HepG2 (cell line): ENCODE data around the gene UBE2D4. TPM values are rescaled to one million over a fixed set of nuclear protein-coding genes. Genes with fewer than 3 reads are reported as not detected.

ENCODE experiments used
- ATM ChIP-seq: fragments of 450-650 bp; IDR thresholded peaks from 2 replicates; pipeline ENCODE4 v1.7.1; 2017; ENCODE audit warnings: mild to moderate bottlenecking, borderline replicate concordance
- BRCA1 ChIP-seq: sonication (generic); formaldehyde crosslinking; IDR thresholded peaks from 2 replicates; pipeline ENCODE4 v1.4.0; 2020; ENCODE audit warnings: missing genetic modification reagents
- CREB1 ChIP-seq, 2 experiments: fragments of 450-650 bp in 1 of 2; IDR thresholded peaks; 2 replicates each; pipeline ENCODE4 v1.6.1; 2016 to 2017; ENCODE audit warnings: control low read depth in 1 of 2, mild to moderate bottlenecking in 1 of 2, missing compliant biosample characterization in 1 of 2, missing genetic modification characterization in 1 of 2
- GFI1 ChIP-seq: sonication (generic); formaldehyde crosslinking; IDR thresholded peaks from 2 replicates; pipeline ENCODE4 v1.5.0; 2020; ENCODE audit warnings: missing genetic modification reagents, mild to moderate bottlenecking, borderline replicate concordance
- PHF5A ChIP-seq: IDR thresholded peaks from one replicate; pipeline ENCODE4 v1.6.1; 2018; ENCODE audit warnings: low read depth, missing genetic modification reagents; ENCODE audit not compliant: unreplicated experiment
- POLR2AphosphoS2 ChIP-seq: IDR thresholded peaks from 2 replicates; pipeline ENCODE4 v1.6.1; 2011; ENCODE audit warnings: low read depth, low read length, improper control_type of control experiment
- RARG ChIP-seq: sonication (generic); formaldehyde crosslinking; IDR thresholded peaks from 2 replicates; pipeline ENCODE4 v1.4.0; 2020; ENCODE audit warnings: low read depth, mild to moderate bottlenecking, missing genetic modification reagents
- SIX1 ChIP-seq: sonication (generic); formaldehyde crosslinking; IDR thresholded peaks from 2 replicates; pipeline ENCODE4 v1.4.0; 2020; ENCODE audit warnings: missing genetic modification reagents, borderline replicate concordance
- U2AF1 ChIP-seq: fragments of 200-400 bp; formaldehyde crosslinking; optimal IDR thresholded peaks from 2 replicates; pipeline ENCODE3; 2017; ENCODE audit warnings: mild to moderate bottlenecking, low read depth, low read length
- ZNF317 ChIP-seq: sonication (generic); formaldehyde crosslinking; IDR thresholded peaks from 2 replicates; pipeline ENCODE4 v1.5.0; 2020; ENCODE audit warnings: mild to moderate bottlenecking, missing genetic modification reagents
- ZNF354B ChIP-seq: sonication (generic); formaldehyde crosslinking; IDR thresholded peaks from 2 replicates; pipeline ENCODE4 v1.8.0; 2022; ENCODE audit warnings: mild to moderate bottlenecking, missing genetic modification reagents
- ZNF383 ChIP-seq: sonication (generic); formaldehyde crosslinking; IDR thresholded peaks from 2 replicates; pipeline ENCODE4 v1.4.0; 2020; ENCODE audit warnings: missing genetic modification reagents, mild to moderate bottlenecking, borderline replicate concordance
- ZNF484 ChIP-seq: sonication (generic); formaldehyde crosslinking; IDR thresholded peaks from 2 replicates; pipeline ENCODE4 v1.5.1; 2020; ENCODE audit warnings: mild to moderate bottlenecking, low read depth, missing genetic modification reagents, borderline replicate concordance
- ZNF724P ChIP-seq: sonication (generic); formaldehyde crosslinking; IDR thresholded peaks from 2 replicates; pipeline ENCODE4 v1.8.0; 2022; ENCODE audit warnings: missing genetic modification reagents, borderline replicate concordance
- ZNF746 ChIP-seq: sonication (generic); formaldehyde crosslinking; IDR thresholded peaks from 2 replicates; pipeline ENCODE4 v1.8.0; 2022; ENCODE audit warnings: mild to moderate bottlenecking, missing genetic modification reagents
- ZNF768 ChIP-seq: sonication (generic); formaldehyde crosslinking; IDR thresholded peaks from 2 replicates; pipeline ENCODE4 v1.4.0; 2020; ENCODE audit warnings: missing genetic modification reagents
- polyA plus RNA-seq, 8 experiments: library from polyadenylated mRNA; depleted of rRNA in 3 of 8; stranded (reverse) in 7 of 8; unstranded in 1 of 8; fragments of >200 nt; fragmentation: Illumina TruSeq in 4 of 8; extraction: Trizol in 4 of 8; gene quantifications; 2 replicates each; pipeline versions ENCODE4 v1.2.1 to v1.2.3, GENCODE V29; 2011 to 2016; ENCODE audit warnings: low read depth in 4 of 8, missing spikeins in 1 of 8, mixed read lengths in 1 of 8; ENCODE audit not compliant: insufficient read depth in 1 of 8
- total RNA-seq, 5 experiments: library from RNA; depleted of rRNA; stranded (reverse); fragments of >200 nt; fragmentation: Illumina TruSeq; extraction: Trizol; gene quantifications; 2 replicates each; pipeline ENCODE4 v1.2.3, GENCODE V29; 2016; ENCODE audit warnings: low read depth in 1 of 5
- TF ChIP-seq, protein P1 (sequence below): sonication (generic); formaldehyde crosslinking; IDR thresholded peaks from 2 replicates; pipeline ENCODE4 v1.4.0; 2020; ENCODE audit warnings: missing genetic modification reagents
- TF ChIP-seq, protein P2 (sequence below): sonication (generic); formaldehyde crosslinking; IDR thresholded peaks from 2 replicates; pipeline ENCODE4 v1.4.0; 2020; ENCODE audit warnings: missing genetic modification reagents
- TF ChIP-seq, protein P3 (sequence below): sonication (generic); formaldehyde crosslinking; IDR thresholded peaks from 2 replicates; pipeline ENCODE4 v1.5.0; 2020; ENCODE audit warnings: missing genetic modification reagents, mild to moderate bottlenecking, borderline replicate concordance
- TF ChIP-seq, protein P4 (sequence below): IDR thresholded peaks from 2 replicates; pipeline ENCODE4 v1.6.1; 2016; ENCODE audit warnings: mild to moderate bottlenecking, missing biosample characterization, missing genetic modification reagents
- TF ChIP-seq, protein P5 (sequence below): sonication (generic); formaldehyde crosslinking; IDR thresholded peaks from 2 replicates; pipeline ENCODE4 v1.4.0; 2020; ENCODE audit warnings: mild to moderate bottlenecking, missing genetic modification reagents, borderline replicate concordance

UBE2D4 gene
- total and polyA plus RNA-seq, 2 of the 13 experiments (the other 11 are each of a cell fraction or from before 2014, with no cell fraction given) = 9.9 to 16.0 TPM

DNA sequence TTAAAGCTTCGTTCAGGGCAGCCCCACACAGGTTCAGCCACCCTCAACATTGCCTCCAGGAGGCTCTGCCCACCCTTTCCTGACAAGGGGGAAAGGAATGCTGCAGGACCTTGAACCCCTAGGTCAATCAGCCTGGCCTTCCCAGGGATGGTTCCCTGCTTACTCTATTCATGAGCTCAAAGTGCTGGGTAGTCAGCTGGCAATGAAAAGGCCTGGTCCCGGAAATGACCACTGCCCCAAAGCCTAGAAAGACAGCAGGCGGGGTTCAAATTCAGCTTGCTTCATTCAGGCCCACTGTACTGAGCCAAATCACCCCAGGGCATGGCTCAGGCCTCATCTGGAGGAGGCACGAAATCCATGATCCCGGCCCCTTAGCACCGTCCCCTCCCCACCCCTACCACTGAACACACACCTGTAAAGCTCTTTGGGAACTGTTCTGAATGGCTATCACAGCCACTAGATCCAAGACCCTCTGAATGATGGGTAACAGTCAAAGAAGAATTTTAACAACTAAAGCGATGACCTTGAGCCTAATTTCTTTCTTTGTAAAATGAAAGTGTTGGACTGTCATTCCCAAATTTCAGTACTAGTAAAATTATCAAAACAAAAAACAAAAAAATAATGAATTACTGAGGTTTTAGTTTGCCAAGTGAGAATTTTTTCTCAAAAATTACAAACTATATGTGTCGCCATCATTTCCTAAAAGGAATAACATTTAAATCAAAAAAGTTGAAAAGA is 20.9 kb upstream of the UBE2D4 start (continued):
- TF ChIP-seq, protein P1, sequence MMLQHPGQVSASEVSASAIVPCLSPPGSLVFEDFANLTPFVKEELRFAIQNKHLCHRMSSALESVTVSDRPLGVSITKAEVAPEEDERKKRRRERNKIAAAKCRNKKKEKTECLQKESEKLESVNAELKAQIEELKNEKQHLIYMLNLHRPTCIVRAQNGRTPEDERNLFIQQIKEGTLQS (CRISPR knock-in tag) = peak; percentile 83
- TF ChIP-seq, protein P2, sequence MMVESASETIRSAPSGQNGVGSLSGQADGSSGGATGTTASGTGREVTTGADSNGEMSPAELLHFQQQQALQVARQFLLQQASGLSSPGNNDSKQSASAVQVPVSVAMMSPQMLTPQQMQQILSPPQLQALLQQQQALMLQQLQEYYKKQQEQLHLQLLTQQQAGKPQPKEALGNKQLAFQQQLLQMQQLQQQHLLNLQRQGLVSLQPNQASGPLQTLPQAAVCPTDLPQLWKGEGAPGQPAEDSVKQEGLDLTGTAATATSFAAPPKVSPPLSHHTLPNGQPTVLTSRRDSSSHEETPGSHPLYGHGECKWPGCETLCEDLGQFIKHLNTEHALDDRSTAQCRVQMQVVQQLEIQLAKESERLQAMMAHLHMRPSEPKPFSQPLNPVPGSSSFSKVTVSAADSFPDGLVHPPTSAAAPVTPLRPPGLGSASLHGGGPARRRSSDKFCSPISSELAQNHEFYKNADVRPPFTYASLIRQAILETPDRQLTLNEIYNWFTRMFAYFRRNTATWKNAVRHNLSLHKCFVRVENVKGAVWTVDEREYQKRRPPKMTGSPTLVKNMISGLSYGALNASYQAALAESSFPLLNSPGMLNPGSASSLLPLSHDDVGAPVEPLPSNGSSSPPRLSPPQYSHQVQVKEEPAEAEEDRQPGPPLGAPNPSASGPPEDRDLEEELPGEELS = peak; percentile 66
- TF ChIP-seq ATM (no peak), ZNF383 (no peak), BRCA1 (CRISPR knock-in tag) (no peak), SIX1 (CRISPR knock-in tag) (no peak; the same call in 1 of the 2 replicates), U2AF1 (peak; percentile 61), GFI1 (peak; percentile 56; the same call in 1 of the 2 replicates), PHF5A (CRISPR knock-in tag) (peak; percentile 95), ZNF768 (CRISPR knock-in tag) (no peak), POLR2AphosphoS2 (no peak), ZNF354B (CRISPR knock-in tag) (no peak), RARG (CRISPR knock-in tag) (no peak), ZNF724P (CRISPR knock-in tag) (no peak), ZNF484 (CRISPR knock-in tag) (no peak), ZNF746 (0 out of 2 replicates have a peak, but pooled peaks have one; percentile 59), ZNF317 (CRISPR knock-in tag) (peak; percentile 66; the same call in 1 of the 2 replicates), CREB1 (IDR thresholded peaks at IDR 0.05) (0 out of 2 replicates have a peak, but pooled peaks have one; percentile 15), CREB1 (CRISPR knock-in tag; IDR thresholded peaks at IDR 0.05) (peak; percentile 78)
- TF ChIP-seq, protein P3, sequence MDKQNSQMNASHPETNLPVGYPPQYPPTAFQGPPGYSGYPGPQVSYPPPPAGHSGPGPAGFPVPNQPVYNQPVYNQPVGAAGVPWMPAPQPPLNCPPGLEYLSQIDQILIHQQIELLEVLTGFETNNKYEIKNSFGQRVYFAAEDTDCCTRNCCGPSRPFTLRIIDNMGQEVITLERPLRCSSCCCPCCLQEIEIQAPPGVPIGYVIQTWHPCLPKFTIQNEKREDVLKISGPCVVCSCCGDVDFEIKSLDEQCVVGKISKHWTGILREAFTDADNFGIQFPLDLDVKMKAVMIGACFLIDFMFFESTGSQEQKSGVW = no peak
- TF ChIP-seq, protein P4, sequence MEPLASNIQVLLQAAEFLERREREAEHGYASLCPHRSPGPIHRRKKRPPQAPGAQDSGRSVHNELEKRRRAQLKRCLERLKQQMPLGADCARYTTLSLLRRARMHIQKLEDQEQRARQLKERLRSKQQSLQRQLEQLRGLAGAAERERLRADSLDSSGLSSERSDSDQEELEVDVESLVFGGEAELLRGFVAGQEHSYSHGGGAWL (CRISPR knock-in tag) = no peak
- TF ChIP-seq, protein P5, sequence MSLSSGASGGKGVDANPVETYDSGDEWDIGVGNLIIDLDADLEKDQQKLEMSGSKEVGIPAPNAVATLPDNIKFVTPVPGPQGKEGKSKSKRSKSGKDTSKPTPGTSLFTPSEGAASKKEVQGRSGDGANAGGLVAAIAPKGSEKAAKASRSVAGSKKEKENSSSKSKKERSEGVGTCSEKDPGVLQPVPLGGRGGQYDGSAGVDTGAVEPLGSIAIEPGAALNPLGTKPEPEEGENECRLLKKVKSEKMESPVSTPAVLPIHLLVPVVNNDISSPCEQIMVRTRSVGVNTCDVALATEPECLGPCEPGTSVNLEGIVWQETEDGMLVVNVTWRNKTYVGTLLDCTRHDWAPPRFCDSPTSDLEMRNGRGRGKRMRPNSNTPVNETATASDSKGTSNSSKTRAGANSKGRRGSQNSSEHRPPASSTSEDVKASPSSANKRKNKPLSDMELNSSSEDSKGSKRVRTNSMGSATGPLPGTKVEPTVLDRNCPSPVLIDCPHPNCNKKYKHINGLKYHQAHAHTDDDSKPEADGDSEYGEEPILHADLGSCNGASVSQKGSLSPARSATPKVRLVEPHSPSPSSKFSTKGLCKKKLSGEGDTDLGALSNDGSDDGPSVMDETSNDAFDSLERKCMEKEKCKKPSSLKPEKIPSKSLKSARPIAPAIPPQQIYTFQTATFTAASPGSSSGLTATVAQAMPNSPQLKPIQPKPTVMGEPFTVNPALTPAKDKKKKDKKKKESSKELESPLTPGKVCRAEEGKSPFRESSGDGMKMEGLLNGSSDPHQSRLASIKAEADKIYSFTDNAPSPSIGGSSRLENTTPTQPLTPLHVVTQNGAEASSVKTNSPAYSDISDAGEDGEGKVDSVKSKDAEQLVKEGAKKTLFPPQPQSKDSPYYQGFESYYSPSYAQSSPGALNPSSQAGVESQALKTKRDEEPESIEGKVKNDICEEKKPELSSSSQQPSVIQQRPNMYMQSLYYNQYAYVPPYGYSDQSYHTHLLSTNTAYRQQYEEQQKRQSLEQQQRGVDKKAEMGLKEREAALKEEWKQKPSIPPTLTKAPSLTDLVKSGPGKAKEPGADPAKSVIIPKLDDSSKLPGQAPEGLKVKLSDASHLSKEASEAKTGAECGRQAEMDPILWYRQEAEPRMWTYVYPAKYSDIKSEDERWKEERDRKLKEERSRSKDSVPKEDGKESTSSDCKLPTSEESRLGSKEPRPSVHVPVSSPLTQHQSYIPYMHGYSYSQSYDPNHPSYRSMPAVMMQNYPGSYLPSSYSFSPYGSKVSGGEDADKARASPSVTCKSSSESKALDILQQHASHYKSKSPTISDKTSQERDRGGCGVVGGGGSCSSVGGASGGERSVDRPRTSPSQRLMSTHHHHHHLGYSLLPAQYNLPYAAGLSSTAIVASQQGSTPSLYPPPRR (CRISPR knock-in tag) = peak; percentile 63; the same call in 1 of the 2 replicates
